ENCODE results near the gene PRAMEF12. TPM values are rescaled to one million over a fixed set of nuclear protein-coding genes. Genes with fewer than 3 reads are reported as not detected.
"Not testable (repeated sequence)": the region's sequence is repeated elsewhere in the genome, so short reads cannot be mapped to it uniquely, and the experiment has no call there.

The PRAMEF12 gene
- total RNA-seq, 1 donor from 2014 or later, result not detected

DNA sequence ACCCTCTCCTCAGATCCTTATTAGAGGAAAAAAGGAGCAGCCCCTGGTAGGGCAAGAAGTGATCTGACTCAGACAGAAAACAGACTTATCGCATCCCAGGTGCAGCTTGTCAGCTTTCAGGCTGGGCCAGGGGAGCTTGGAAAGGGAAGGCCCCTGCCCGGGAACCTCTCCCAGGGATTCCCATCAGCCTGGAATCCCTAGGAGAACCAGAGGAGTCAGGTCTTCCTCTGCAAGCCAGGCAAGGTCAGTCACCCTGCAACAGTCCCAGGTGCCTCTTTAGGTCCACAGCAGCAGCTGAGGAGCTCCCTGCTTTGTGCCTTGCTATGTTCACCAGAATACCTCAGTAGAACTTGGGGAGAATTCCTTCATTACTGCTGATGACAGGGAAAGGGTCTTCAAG, 2.9 kb upstream of the PRAMEF12 start:
- no peak for DNase-seq (ENCODE audit: low read depth in 2 of 2)

DNA sequence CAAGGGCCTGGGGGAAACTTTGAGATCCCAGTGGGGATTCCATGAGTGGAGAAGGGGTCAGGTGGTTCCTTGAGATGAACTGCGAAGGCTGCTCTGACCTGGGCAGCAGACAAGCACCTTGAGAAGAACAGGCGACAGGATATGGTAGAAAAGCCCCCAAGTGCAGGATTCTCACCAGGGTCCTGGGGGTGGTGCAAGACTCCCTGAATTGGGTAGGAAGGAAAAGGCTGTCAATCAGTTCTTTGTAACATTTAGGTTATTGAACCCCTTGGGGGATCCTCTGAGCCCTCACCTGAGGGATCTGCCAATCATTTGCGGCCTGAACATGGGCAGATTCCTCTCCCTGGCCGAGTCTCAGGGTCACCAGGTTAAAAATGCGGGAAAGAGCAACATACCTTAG, 2.4 kb upstream of the PRAMEF12 start:
- no peak for DNase-seq (ENCODE audit: low read depth in 2 of 2)

DNA sequence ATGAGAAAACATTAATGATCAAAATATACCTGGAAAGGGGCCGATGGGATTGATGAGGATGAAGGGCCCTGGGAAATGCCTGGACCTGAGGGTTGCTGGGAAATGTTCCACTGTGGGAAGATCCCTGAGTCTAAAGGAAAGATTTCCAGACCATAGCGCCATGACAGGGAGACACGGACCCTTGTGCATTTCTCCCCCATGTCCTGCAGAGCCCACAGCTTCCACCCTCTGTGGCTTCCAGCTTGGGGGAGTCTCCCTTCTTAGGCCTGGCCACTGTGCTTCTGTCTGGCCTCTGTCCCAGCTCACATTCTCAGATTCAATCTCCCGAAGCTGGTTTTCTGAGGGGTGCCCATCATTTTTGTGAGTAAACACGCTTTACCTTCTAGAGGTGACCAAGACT, 1.0 kb upstream of the PRAMEF12 start:
- DNase-seq (ENCODE audit: low read depth in 2 of 2), result no peak

DNA sequence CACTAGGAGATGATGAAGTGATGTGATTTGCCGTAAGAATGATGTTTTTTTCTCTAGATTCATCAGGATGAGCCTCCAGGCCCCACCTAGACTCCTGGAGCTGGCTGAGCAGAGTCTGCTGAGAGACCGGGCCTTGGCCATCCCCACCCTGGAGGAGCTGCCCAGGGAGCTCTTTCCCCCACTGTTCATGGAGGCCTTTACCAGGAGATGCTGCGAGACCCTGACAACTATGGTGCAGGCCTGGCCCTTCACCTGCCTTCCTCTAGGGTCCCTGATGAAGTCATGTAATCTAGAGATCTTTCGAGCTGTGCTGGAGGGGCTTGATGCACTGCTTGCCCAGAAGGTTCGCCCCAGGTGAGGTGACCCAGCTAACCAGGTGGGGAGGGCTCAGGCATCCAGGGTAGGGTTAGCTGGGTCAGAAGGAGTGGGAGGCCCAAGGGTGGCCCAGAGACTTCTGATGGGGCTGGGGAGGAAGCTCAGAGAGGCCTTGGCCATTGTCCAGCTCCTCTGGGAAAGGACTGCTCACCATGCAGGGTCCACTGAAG, 1.3 kb downstream of the PRAMEF12 start:
- DNase-seq (ENCODE audit: low read depth in 2 of 2), result no peak

DNA sequence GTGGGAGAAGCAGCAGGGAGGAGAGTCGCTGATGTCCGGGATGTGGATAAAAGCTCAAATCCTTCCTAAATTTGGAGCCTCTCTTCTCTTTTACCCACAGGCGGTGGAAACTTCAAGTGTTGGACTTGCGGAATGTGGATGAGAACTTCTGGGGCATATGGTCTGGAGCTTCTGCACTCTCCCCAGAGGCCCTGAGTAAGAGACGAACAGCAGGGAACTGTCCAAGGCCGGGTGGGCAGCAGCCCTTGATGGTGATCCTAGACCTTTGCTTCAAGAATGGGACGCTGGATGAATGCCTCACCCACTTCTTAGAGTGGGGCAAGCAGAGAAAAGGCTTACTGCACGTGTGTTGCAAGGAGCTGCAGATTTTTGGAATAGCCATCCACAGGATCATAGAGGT, 1.9 kb downstream of the PRAMEF12 start:
- no peak for DNase-seq (ENCODE audit: low read depth in 2 of 2)

DNA sequence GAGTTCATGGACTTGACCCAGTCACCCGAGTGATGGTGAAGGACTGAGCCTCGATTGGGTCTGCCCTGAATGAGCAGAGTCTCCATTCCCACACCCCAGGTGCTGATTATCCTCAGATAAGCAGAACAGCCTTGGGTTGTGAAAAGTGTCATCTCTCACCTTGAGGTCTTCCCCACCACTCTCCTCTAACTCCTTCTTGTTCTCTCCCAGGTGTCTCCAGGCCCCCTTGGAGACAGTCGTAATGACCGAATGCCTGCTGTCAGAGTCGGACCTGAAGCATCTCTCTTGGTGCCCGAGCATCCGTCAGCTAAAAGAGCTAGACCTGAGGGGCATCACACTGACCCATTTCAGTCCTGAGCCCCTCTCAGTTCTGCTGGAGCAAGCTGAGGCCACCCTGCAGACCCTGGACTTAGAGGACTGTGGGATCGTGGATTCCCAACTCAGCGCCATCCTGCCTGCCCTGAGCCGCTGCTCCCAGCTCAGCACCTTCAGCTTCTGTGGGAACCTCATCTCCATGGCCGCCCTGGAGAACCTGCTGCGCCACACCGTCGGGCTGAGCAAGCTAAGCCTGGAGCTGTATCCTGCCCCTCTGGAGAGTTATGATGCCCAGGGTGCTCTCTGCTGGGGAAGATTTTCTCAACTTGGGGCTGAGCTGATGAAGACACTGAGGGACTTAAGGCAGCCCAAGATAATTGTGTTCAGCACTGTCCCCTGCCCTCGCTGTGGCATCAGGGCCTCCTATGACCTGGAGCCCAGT, 3.4 kb downstream of the PRAMEF12 start:
- no peak for DNase-seq (ENCODE audit: low read depth in 2 of 2)

DNA sequence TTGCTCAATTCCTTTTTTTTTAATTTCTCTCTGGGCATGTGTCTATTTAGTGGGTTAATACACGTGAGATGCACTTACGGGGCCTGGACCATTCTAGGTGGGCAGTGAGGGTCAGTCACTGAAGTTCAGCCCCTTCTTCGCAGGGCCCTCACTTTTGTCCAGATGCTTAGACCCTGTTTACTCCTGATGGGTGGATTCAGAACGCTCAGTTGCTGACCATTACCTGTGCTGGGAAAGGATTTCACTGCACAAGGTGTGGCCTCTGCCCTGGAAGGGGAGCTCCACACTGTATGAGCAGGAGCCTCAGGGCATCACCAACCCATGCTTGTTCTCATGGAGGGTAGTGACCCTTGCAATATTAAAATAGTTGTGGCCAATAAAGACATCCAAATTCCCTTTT, 4.5 kb downstream of the PRAMEF12 start:
- no peak for DNase-seq (ENCODE audit: low read depth in 2 of 2)

DNA sequence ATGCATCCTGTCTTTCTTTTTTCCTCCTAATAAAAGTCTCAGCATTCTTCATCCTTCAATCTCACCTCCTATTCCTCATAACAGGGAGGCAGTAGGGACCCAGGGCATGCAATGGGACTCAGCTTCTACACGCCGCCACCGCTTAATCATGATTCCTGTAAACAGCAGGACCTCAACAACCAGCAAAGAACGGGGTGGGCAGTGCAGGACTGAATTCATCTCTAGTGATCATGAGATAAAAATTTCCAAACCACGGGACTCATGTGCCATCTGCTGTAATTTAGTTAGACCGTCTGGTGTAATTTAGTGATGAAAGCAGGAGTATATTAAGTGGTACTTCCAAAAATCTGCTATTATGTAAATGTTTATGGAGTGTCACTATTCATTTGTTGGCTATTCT, 5.4 kb downstream of the PRAMEF12 start:
- no peak for DNase-seq (ENCODE audit: low read depth in 2 of 2)

DNA sequence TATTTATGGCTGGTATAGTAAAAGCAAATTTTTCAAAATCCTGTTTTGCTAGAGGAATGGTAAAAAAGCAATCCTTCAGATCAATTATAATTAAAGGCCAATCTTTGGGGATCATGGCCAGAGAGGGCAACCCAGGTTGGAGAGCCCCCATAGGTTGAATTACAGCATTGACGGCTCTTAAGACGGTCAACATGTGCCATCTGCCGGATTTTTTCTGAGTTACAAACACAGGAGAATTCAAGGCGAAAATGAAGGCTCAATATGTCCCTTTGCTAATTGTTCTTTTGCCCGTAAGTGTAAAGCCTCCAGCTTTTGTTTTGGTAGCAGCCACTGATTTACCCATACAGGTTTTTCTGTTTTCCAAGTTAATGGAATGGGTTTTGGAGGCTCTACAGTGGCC, 8.0 kb downstream of the PRAMEF12 start:
- not testable (repeated sequence) for DNase-seq (ENCODE audit: low read depth in 2 of 2)

DNA sequence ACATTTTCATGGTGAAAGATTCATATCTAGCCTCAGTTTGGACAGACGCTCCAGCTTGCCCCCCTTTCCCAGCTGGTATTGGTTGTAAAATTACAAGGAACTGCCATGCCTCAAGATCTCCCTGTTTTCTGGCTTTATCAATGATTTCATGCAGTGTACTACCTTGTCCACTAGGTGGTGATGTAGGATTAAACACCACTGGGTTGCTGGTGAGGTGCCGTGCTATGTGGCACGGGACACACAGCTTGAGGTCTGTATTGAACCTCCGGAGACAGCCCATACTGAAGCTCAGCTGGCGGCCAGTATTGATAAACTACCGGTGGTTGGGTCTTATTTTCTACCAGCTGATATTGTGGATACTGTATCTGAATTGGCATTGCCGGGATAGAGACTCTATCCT, 10.2 kb downstream of the PRAMEF12 start:
- DNase-seq (ENCODE audit: low read depth in 2 of 2), result not testable (repeated sequence)

DNA sequence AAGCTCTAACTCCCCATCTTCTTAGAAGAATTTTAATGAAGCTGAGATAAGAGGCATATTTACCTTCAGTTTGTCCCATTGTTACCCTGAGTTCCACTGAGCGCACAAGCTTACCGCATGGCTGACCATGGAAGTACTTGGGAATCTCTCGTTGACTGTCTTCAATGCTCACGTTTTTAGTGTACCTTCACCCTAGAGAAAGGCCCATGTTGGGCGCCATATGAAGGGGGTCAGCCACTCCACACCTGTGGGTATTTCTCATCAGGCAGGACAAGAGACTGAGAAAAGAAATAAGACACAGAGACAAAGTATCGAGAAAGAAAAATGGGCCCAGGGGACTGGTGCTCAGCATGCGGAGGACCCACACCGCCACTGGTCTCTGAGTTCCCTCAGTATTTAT, 11.2 kb downstream of the PRAMEF12 start:
- not testable (repeated sequence) for DNase-seq (ENCODE audit: low read depth in 2 of 2)

DNA sequence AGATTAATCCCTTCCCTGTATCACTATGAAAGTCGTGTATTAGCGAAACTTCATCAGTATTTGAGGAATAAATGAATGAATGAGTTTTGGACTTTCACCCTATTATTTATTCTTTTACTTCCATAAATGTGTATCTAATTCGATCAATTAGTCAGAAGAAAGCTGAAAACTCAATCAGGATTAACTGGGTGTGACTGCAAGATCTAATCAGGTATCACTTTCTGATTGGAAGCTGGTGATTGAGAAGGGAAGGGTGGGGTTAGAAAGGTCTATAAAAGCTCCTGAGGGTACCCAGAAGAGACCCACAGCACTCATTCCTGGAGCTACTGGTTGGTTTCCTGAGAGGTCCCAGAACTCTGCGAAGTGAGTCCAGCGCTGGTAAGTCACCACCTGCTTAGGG, 17.6 kb downstream of the PRAMEF12 start, which contains the start of gene PRAMEF1:
TSS of gene PRAMEF1 (plus strand) at position 301 of the 400 bp plus-strand sequence. CDS start 1,831 bp downstream, outside the sequence.
- not testable (repeated sequence) for DNase-seq (ENCODE audit: low read depth in 2 of 2)

DNA sequence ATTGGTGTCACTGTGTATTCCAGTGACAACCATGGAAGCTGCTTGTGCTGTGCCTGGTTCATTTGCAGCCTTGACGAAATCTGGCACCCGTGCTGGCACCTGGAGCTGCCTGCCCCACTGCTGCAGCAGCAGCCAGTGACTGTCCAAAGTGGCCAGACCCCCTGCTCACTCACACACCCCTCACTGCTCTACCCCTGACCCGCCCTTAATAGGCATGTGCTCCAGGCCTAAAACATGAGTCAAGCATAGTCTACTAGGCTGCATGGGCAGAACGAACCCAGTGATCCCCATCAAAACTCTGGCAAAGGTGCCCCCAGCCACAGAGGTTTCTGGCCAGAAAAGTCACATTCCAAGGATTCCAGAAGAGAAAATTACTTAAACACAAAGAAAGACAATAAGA, 25.4 kb downstream of the PRAMEF12 start:
- no peak for DNase-seq (ENCODE audit: low read depth in 2 of 2)

DNA sequence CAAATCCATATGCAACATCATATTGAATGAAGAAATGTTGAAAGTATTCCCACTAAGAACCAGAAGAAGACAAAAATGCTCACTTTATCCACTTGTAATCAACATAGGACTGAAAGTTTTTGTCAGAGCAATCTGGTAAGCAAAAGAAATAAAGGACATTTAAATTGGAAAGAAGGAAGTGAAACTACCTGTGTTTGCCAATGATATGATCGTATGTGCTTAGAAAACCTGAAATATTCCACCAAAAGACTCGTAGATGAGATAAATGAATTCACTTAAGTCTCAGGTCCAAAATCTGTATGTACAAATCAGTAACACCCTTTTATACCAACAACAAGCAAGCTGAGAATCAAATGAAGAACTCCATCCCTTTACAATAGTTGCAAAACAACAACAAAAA, 26.2 kb downstream of the PRAMEF12 start:
- DNase-seq (ENCODE audit: low read depth in 2 of 2), result no peak

DNA sequence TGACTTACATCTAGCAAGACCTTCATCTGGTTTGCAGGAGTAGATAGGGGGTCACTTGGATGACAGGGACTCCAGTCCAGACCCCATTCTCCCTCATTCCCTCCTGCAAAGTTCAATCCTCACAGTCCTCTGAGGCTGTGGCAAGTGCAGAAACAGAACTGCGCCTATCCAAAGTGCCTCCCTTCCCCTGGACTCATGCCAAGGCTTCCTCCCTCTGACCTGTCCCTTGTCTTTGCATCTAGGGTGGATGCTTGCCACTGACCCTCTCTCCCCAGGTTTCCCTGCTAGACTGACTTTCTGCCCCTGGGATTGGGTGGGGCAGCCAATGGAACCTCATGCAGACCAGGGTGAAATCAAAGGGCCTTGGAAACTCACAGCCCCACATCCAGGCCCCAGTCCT, 36.4 kb downstream of the PRAMEF12 start:
- no peak for DNase-seq (ENCODE audit: low read depth in 2 of 2)

DNA sequence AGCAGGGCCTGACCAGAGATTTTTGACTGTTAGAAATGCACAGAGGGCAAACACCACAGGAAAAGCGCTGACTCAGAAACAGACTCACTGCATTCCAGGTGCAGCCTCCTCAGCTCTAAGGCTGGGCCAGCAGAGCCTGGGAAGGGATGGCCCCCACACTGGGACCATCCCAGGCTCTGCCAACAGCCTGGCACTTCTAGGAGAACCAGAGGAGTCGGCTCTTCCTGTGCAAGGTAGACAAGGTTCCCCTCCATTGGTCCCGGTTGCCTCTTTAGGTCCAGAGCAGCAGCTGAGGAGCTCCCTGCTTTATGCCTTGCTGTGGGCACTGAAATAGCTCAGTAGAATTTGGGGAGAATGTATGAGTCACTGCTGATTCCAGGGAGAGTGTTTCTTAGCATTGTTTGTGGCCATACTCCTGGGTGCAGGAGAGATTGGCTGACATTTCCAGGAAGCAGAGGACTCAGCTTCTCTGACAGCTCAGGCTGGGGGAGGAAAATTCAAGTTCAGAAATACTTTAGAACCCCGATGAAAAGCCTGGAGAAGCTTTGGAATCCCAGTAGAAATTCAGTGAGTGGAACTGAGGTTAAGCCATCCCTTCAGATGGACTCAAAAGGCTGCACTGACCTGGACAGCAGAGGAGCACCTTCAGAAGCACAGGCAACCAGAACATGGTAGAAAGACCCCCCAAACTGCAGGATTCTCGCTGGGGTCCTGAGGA, 37.3 kb downstream of the PRAMEF12 start:
- DNase-seq (ENCODE audit: low read depth in 2 of 2), result no peak

DNA sequence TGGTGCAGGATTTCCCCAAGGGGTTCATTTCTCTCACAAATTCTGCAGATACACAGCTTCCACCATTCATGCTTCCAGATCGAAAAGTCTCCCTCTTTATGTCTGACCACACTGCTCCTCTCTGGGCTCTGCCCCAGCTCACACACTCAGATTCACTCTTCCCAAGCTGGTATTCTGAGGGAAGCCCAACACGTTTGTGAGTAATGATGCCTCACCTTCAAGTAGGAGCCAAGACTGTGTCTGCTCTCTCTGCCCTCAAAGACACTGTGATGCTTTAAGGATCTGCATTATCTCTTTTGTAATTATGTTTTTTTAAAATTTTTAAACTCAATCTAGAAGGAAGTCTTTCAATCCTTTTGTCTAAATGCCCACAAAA, 37.9 kb downstream of the PRAMEF12 start:
- DNase-seq (ENCODE audit: low read depth in 2 of 2), result no peak

DNA sequence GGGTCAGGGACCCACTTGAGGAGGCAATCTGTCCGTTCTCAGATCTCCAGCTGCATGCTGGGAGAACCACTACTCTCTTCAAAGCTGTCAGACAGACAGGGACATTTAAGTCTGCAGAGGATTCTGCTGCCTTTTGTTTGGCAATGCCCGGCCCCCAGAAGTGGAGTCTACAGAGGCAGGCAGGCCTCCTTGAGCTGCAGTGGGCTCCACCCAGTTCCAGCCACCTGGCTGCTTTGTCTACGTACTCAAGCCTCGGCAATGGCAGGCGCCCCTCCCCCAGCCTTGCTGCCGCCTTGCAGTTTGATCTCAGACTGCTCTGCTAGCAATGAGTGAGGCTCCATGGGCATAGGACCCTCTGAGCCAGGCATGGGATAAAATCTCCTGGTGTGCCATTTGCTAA, 45.5 kb downstream of the PRAMEF12 start:
- not testable (repeated sequence) for DNase-seq (ENCODE audit: low read depth in 2 of 2)

Other genes starting within 250 kb of the PRAMEF12 start
- gene DHRS3, start 155.5 kb upstream of the PRAMEF12 start, total RNA-seq, result 64.1 and 75.4 TPM in 2 replicates
- gene AADACL4, start 129.7 kb upstream of the PRAMEF12 start, total RNA-seq, result not detected in 2 replicates
- not detected in 2 replicates for gene AADACL3, start 57.6 kb upstream of the PRAMEF12 start, total RNA-seq
- gene CFAP107, start 27.5 kb upstream of the PRAMEF12 start, total RNA-seq, result not detected in 2 replicates
- gene PRAMEF1, start 17.7 kb downstream of the PRAMEF12 start, total RNA-seq, result not detected in 2 replicates
- gene PRAMEF11, start 57.7 kb downstream of the PRAMEF12 start, total RNA-seq, result not detected in 2 replicates
- gene HNRNPCL1, start 75.0 kb downstream of the PRAMEF12 start, total RNA-seq, result not detected in 2 replicates
- not detected in 2 replicates for gene PRAMEF2, start 83.3 kb downstream of the PRAMEF12 start, total RNA-seq
- not detected in 2 replicates for gene PRAMEF4, start 112.5 kb downstream of the PRAMEF12 start, total RNA-seq
- not detected in 2 replicates for gene PRAMEF10, start 124.5 kb downstream of the PRAMEF12 start, total RNA-seq
- gene PRAMEF7, start 142.9 kb downstream of the PRAMEF12 start, total RNA-seq, result not detected in 2 replicates
- not detected in 2 replicates for gene PRAMEF6, start 173.8 kb downstream of the PRAMEF12 start, total RNA-seq

Measured in dermis microvascular lymphatic vessel endothelial cell (primary cell).